ENCODE measurements around the gene SCNN1G.

SCNN1G gene

DNA sequence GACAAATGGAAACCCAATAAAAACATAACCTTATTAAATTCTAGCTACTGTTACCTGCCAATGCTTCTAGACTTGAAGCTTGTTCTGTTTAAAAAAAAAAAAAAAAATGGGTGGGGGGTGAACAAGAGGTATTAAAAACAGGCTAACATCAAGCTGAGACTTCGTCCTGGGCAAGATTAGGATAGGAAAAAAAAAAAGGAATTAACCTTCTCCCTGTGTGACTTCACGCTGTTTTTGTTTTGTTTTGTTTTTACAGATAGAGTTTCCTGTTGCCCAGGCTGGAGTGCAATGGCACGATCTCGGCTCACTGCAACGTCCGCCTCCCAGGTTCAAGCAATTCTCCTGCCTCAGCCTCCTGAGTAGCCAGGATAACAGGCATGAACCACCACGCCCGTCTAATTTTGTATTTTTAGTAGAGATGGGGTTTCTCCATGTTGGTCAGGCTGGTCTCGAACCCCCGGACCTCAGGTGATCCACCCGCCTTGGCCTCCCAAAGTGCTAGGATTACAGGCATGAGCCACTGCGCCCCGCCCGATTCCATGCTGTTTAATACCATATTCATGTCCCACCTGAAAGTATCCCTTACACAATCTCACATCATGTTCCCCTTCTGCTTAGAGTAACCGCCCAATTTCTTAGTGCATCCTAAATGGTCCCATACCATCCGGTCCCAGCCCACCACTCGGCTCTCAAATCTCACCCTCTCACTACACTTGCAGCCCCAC lies 35.5 kb upstream of the SCNN1G start:
- H3K4me1 ChIP-seq (ENCODE audit: insufficient read depth, low read length): peaks cover 34% of the 10 kb centered on the region
- no peaks in the 10 kb centered on the region for H3K36me3 ChIP-seq (ENCODE audit: insufficient read depth, low read length)
- H3K9ac ChIP-seq (ENCODE audit: low read depth, low read length): no peak overlapping the region
- H3K9me3 ChIP-seq (ENCODE audit: control insufficient read depth, insufficient read depth, low read length): no peaks in the 10 kb centered on the region

GRCh38 chr16:23147666-23148065 lies 34.9 kb upstream of the SCNN1G start:
- no peak overlapping the region for H3K9ac ChIP-seq (ENCODE audit: low read depth, low read length)
- H3K36me3 ChIP-seq (ENCODE audit: insufficient read depth, low read length): no peaks in the 10 kb centered on the region
- H3K4me1 ChIP-seq (ENCODE audit: insufficient read depth, low read length): peaks cover 30% of the 10 kb centered on the region
- no peaks in the 10 kb centered on the region for H3K9me3 ChIP-seq (ENCODE audit: control insufficient read depth, insufficient read depth, low read length)

- Histone ChIP-seq H3K9ac (ENCODE audit: low read depth, low read length) (peak overlapping the region; percentile 76), H3K4me1 (ENCODE audit: insufficient read depth, low read length) (peaks cover 25% of the 10 kb centered on the region), H3K36me3 (ENCODE audit: insufficient read depth, low read length) (no peaks in the 10 kb centered on the region), H3K9me3 (ENCODE audit: control insufficient read depth, insufficient read depth, low read length) (no peaks in the 10 kb centered on the region)
Observed at GRCh38 chr16:23148166-23148512, 34.4 kb upstream of the SCNN1G start.

- H3K9me3 ChIP-seq (ENCODE audit: control insufficient read depth, insufficient read depth, low read length): no peaks in the 10 kb centered on the region
- H3K36me3 ChIP-seq (ENCODE audit: insufficient read depth, low read length): no peaks in the 10 kb centered on the region
- peak overlapping the region; percentile 76 for H3K9ac ChIP-seq (ENCODE audit: low read depth, low read length)
- H3K4me1 ChIP-seq (ENCODE audit: insufficient read depth, low read length): peaks cover 24% of the 10 kb centered on the region
Observed at GRCh38 chr16:23148513-23149266, 33.9 kb upstream of the SCNN1G start.

DNA sequence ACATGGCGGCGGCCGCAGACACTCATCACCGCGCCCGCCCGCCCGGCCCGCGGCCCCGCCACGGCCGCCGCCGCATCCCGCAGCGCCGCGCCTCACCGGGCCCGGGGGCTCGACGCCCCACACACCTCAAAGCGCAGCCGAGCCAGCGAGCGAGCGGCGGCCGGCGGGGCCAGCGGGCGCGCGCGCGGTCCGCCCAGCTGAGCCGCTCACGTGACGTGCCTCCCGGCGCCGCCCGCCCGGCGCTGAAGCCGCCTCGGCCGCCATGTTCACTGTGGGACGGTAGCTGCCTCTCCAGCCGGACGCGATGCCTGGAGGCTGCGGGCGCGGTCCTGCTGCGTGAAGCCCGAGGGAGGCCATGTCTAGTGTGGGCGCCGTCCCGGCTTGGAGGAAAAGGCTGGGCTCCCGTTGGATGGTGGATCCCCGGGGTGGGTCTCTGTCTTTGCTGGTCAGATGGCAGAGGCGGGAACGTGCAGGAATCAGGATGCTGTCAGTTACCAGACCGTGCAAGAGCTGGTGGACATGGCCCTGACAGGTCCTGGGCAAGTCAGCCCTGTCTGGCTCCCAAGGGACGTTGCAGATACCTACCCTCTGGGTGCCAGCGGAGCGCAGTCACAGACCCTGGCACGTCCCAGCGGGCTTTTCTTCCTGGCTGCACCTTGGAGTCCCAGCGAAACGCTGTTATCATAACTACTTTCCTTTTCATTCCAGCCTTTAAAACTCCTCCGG lies 33.1 kb upstream of the SCNN1G start, which contains the start of gene USP31:
Gene USP31, minus strand, starts transcription at position 186 of the 726 bp plus-strand sequence. Its CDS starts 182 bp downstream, at position 4.
- Histone ChIP-seq H3K9ac (ENCODE audit: low read depth, low read length) (peak within 1 kb of the TSS; percentile 76), H3K36me3 (ENCODE audit: insufficient read depth, low read length) (no peaks in the 10 kb centered on the region), H3K4me1 (ENCODE audit: insufficient read depth, low read length) (peaks cover 18% of the 10 kb centered on the region), H3K9me3 (ENCODE audit: control insufficient read depth, insufficient read depth, low read length) (no peaks in the 10 kb centered on the region)

GRCh38 chr16:23149993-23150364 lies 32.6 kb upstream of the SCNN1G start:
- Histone ChIP-seq H3K36me3 (ENCODE audit: insufficient read depth, low read length) (no peaks in the 10 kb centered on the region), H3K4me1 (ENCODE audit: insufficient read depth, low read length) (peaks cover 14% of the 10 kb centered on the region), H3K9me3 (ENCODE audit: control insufficient read depth, insufficient read depth, low read length) (no peaks in the 10 kb centered on the region), H3K9ac (ENCODE audit: low read depth, low read length) (peak overlapping the region; percentile 76; the same call in 1 of the 2 replicates)

DNA sequence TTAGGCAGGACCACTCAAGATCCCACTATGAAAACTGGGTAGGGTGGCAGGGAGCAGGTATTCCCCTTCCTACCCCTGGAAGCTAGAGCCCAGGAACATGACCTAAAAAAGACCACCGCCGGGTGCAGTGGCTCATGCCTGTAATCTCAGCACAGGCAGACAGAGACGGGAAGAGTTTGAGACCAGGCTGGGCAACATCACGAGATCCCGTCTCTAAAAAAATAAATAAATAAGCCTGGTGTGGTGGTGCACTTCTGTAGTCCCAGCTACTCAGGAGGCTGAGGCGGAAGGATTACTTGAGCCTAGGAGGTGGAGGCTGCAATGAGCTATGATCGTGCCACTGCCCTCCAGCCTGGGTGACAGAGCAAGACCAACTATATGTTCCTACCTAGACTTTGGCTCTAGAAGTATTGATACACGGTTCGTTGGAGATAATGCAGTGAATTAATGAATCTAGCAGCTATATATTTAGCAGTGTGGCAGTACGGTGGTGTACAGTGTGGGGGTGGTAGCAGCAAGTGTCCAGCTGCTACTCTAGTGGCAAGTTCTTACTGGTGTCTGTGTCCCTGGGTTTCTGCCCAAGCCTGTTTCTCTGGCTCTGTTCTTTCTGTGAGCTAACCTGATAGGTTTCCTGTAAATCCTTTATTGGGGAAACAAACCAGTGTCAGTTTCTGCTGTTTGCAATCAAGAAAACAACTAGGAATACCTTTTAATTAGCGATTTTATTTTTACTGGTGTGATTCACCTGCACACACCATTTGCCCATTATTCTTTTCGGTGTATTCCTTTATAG lies 30.0 kb upstream of the SCNN1G start:
- Histone ChIP-seq H3K9ac (ENCODE audit: low read depth, low read length) (no peak overlapping the region), H3K36me3 (ENCODE audit: insufficient read depth, low read length) (no peaks in the 10 kb centered on the region), H3K9me3 (ENCODE audit: control insufficient read depth, insufficient read depth, low read length) (no peaks in the 10 kb centered on the region), H3K4me1 (ENCODE audit: insufficient read depth, low read length) (no peaks in the 10 kb centered on the region)

- Histone ChIP-seq H3K4me1 (ENCODE audit: insufficient read depth, low read length) (no peaks in the 10 kb centered on the region), H3K36me3 (ENCODE audit: insufficient read depth, low read length) (no peaks in the 10 kb centered on the region), H3K9ac (ENCODE audit: low read depth, low read length) (no peak overlapping the region), H3K9me3 (ENCODE audit: control insufficient read depth, insufficient read depth, low read length) (no peaks in the 10 kb centered on the region)
Observed at GRCh38 chr16:23155445-23156049, 27.0 kb upstream of the SCNN1G start.

GRCh38 chr16:23156110-23156509 lies 26.4 kb upstream of the SCNN1G start:
- no peak overlapping the region for H3K9ac ChIP-seq (ENCODE audit: low read depth, low read length)
- H3K36me3 ChIP-seq (ENCODE audit: insufficient read depth, low read length): no peaks in the 10 kb centered on the region
- no peaks in the 10 kb centered on the region for H3K4me1 ChIP-seq (ENCODE audit: insufficient read depth, low read length)
- H3K9me3 ChIP-seq (ENCODE audit: control insufficient read depth, insufficient read depth, low read length): no peaks in the 10 kb centered on the region

- Histone ChIP-seq H3K9ac (ENCODE audit: low read depth, low read length) (no peak overlapping the region), H3K4me1 (ENCODE audit: insufficient read depth, low read length) (no peaks in the 10 kb centered on the region), H3K9me3 (ENCODE audit: control insufficient read depth, insufficient read depth, low read length) (no peaks in the 10 kb centered on the region), H3K36me3 (ENCODE audit: insufficient read depth, low read length) (no peaks in the 10 kb centered on the region)
Observed at GRCh38 chr16:23156946-23157460, 25.5 kb upstream of the SCNN1G start.

DNA sequence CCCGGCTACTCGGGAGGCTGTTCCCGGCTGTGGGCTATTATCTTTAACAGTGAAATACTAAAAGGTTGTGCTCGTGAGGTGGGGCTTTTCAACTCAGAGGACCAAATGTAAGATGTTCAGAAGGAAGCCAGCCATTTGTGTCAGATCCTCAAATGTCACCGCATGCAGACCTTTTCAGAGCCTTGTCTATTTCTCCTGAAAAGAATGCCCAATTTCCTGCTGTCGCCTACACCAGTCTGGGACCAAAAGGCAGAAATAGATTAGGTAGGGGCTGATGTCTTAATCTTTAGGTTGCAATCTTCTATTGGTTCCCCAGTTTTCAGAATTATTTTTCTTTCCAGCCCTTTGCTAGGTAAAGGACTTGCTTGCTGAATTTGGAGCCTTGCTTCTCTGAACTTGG lies 24.4 kb upstream of the SCNN1G start:
- Histone ChIP-seq H3K4me1 (ENCODE audit: insufficient read depth, low read length) (no peaks in the 10 kb centered on the region), H3K36me3 (ENCODE audit: insufficient read depth, low read length) (no peaks in the 10 kb centered on the region), H3K9ac (ENCODE audit: low read depth, low read length) (no peak overlapping the region), H3K9me3 (ENCODE audit: control insufficient read depth, insufficient read depth, low read length) (no peaks in the 10 kb centered on the region)

GRCh38 chr16:23160082-23160481 lies 22.5 kb upstream of the SCNN1G start:
- no peaks in the 10 kb centered on the region for H3K36me3 ChIP-seq (ENCODE audit: insufficient read depth, low read length)

GRCh38 chr16:23160574-23160973 lies 22.0 kb upstream of the SCNN1G start:
- no peaks in the 10 kb centered on the region for H3K9me3 ChIP-seq (ENCODE audit: control insufficient read depth, insufficient read depth, low read length)
- H3K4me1 ChIP-seq (ENCODE audit: insufficient read depth, low read length): no peaks in the 10 kb centered on the region
- H3K9ac ChIP-seq (ENCODE audit: low read depth, low read length): no peak overlapping the region
- H3K36me3 ChIP-seq (ENCODE audit: insufficient read depth, low read length): no peaks in the 10 kb centered on the region

More at GRCh38 chr16:23160082-23160481, 22.5 kb upstream of the SCNN1G start:
- Histone ChIP-seq H3K4me1 (ENCODE audit: insufficient read depth, low read length) (no peaks in the 10 kb centered on the region), H3K9ac (ENCODE audit: low read depth, low read length) (no peak overlapping the region), H3K9me3 (ENCODE audit: control insufficient read depth, insufficient read depth, low read length) (no peaks in the 10 kb centered on the region)
